HUDEP-2 (cell line): Measurements from ENCODE around the gene PLPP3.

Experiments
- DNase-seq, 76 experiments: peaks; one replicate each; lab custom pipeline; 2025; ENCODE audit not compliant: unreplicated experiment in 76 of 76; lab: John Stamatoyannopoulos, UW

PLPP3 gene

DNA sequence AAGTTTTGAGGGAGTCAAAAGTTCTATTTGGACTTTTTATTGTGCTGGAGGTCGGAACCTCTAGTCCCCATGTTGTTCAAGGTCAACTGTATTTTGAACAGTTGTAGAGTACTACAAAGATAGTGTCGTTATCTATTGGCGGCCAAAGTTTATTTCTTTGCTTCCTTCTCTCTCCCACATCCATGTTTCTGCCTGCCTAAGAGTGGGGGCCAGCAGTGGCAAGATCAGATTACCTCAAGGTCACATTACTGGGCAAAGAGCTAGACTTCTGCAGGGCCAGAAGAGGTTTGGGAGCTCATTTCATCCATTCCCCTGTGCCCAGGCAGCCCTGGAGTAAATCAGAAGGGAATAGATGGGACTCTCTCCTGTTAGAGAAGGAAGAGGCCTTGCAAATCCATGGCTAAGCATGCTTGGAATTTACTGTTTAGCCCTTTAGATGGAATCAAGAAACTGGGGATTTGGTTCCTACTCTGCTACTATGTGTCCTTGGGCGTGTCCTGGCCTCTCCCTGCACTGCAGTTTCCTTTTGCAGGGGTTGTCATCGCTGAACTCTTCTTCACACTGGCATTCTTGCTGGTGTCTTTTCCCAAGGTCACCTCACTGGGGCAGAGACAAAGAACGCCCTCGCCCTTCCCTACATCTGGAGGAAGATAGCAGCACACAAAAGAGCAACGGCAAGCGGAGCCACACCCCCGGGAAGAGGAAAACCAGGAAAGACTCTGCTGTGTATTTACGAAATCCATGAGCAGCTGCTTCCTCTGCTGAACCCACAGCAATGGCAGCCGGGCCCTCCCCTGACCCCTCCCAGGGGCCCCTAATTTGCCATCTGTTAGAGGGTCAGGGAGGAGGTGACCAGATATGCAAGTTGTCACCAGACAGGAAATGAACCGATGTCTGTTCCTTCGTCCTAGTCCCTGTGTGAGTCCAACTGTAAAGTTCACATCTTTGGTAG, 73.3 kb downstream of the PLPP3 start:
- no peak for DNase-seq

DNA sequence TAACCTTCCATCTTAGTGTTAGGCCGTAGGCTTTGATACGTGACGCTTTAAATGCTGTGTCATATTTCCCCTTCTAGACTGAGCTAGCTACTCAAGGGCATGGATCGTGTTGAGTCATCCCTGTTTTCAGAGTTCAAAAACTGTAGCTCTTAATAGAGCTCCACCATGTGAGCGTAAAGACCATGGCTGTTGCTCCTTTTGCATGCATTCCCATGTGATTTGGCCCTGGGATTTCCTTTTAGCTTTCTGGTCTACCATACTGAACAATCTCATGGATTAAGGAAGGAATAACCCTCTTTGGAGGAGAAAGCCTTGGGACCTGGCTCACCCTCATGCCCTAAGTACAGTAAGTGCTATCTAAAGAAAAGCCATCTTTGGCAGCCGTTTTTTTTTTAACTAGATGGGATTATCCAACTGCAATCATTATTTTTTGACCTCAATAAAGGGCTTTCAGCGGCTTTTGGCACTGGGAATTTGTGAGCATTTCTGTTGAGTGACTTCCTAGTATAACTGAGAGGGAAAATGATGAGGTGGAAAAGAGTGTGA, 76.6 kb downstream of the PLPP3 start:
- no peak for DNase-seq

- DNase-seq: no peak
Observed at GRCh38 chr1:56501888-56502287, 77.5 kb downstream of the PLPP3 start.

GRCh38 chr1:56501426-56501825, 77.9 kb downstream of the PLPP3 start:
- no peak for DNase-seq

GRCh38 chr1:56496821-56497772, 82.3 kb downstream of the PLPP3 start:
- no peak for DNase-seq

- DNase-seq: no peak
Observed at GRCh38 chr1:56496158-56496557, 83.2 kb downstream of the PLPP3 start.

GRCh38 chr1:56495538-56495937, 83.8 kb downstream of the PLPP3 start:
- no peak for DNase-seq

DNA sequence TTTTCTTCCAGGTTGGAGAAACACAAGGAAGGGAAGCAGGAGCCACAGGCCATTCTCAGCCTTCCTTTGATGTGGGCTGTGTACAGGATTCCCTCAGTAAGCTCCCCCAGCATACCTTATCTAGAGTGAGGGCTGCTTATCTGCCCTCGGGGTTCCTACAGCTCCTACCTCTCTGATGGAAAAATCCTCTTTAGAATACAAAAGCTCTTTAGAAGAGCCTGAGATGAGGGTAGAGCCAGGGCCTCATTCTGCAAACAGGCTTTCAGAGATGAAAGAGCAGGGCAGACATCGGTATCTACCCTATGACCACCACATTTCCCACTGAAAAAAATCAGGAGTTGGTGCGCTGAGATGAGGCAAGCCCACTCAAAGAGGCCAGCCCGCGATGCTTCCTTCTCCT, 85.1 kb downstream of the PLPP3 start:
- no peak for DNase-seq

DNA sequence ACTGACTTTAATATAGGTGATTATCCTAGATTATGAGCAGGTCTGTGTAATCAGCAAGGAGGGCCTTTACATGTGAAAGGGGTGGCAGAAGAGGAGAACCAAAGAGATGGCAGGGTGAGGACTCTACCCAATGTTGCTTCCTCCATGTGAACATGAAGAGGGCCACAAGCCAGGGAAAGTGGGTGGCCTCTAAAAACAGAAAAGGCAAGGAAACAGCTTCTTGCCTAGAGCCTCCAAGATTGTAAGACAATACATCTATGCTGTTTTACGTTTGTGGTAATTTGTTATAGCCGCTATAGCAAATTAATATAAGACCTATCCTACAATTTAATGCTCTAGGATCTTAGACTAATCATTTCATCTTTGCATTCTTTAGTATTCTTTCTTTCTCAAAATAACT, 85.5 kb downstream of the PLPP3 start:
- DNase-seq: no peak

- DNase-seq: no peak
Observed at GRCh38 chr1:56491441-56491840, 87.9 kb downstream of the PLPP3 start.

DNA sequence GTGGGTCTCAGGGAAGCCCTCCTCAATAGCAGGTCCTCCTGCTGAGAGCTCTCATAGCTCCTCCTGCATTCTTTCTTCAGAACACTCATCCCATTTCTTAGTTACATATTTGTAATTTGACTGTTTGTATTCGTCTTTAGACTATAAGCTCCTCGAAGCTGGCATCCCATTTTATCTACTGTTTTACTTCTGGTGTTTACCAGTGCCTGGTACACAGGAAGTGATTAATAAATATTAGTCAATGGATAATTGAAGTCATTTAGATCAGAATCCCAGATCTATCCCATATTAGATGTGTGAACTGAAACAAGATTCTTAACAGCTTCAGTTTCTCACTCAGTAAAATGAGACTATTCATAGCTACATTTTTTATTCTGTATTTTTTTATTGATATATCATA, 88.7 kb downstream of the PLPP3 start:
- DNase-seq: no peak

GRCh38 chr1:56489695-56490094, 89.7 kb downstream of the PLPP3 start:
- DNase-seq: no peak

DNA sequence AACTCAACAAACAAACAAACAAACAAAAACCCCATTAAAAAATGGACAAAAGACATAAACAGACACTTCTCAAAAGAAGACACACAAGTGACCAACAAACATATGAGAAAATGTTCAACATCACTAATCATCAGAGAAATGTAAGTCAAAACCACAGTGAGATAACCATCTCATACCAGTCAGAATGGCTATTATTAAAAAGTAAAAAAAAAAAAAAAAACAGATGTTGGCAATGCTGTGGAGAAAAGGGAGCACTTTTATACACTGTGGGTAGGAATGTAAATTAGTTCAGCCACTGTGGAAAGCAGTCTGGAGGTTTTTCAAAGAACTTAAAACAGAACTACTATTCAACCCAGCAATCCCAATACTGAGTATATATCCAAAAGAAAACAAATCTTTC, 94.7 kb downstream of the PLPP3 start:
- DNase-seq: no peak

DNA sequence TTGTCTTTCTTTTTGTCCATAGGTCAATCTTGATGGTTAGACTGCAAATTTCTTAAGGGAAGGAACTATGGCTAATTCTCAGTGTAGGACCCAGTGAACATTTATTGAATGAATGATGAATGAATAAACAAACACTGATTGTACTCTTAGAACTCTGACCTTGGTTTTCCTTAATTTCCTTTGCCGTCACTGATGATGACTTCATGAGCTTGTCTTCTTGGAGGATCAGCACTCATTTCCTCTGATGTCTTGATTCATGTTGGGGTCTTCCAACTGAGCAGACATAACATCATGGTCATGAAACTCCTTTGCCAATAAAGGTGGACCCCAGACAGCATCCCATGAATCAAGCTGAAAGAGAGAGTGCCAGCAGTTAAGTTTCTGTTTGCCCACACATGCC, 96.3 kb downstream of the PLPP3 start:
- DNase-seq: no peak

DNA sequence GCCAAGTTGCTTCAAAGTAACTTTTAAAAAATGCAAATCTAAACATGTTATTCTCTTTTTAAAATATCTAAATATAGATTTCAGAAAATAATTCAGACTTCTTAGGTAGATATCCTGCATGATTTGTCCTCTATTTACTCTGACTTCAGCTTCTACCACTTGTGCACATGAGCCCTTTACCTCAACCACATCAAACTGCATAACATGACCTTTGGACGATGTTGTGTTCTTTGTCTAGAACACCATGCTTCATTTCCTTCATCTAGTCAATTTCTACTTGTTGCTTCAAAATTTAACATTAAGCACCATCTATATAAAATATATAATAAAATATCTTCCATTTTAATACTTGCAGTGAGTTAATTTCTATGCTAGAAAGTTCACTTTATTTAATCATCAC, 96.9 kb downstream of the PLPP3 start:
- DNase-seq: no peak

GRCh38 chr1:56481140-56481694, 98.1 kb downstream of the PLPP3 start:
- DNase-seq: no peak

- no peak for DNase-seq
Observed at GRCh38 chr1:56478734-56479133, 100.6 kb downstream of the PLPP3 start.

- no peak for DNase-seq
Observed at GRCh38 chr1:56477164-56478111, 101.9 kb downstream of the PLPP3 start.

DNA sequence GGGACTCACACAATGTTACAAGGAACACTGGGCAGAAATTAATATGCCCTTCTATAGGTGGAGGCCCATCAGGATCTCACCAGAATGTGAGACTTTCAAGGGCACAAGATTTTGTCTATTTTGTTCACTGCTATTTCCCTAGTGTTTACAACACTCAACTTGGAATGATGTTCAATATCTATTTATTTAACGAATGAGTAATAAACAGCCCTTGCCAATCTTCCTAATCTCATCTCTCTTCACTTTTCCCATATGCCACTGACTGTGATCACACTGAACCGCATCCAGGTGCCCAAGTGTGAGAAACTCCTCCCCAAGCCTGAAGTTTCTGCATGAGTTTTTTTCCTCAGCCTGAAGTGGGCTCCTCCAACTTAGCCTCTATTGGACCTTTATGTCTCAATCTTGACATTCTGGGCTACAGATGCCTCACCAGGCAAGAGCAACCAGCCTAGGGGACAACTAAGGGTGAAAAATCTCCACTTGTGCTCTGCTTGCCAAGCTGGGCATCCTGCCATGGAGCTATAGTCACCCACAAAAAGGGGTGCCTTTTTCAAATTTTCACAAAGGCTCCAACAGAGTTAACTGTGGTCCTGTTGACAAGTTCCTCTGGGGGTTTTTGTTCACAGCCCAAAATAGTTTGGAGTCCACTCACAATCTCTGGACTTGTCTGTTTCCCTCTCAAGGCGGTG, 105.6 kb downstream of the PLPP3 start:
- no peak for DNase-seq
